ENCODE results near the gene PI4KB. TPM values are rescaled to one million over a fixed set of nuclear protein-coding genes. Genes with fewer than 3 reads are reported as not detected.

Gene PI4KB
- total RNA-seq, 2 experiments from 2014 or later: 38.0 to 50.6 TPM

DNA sequence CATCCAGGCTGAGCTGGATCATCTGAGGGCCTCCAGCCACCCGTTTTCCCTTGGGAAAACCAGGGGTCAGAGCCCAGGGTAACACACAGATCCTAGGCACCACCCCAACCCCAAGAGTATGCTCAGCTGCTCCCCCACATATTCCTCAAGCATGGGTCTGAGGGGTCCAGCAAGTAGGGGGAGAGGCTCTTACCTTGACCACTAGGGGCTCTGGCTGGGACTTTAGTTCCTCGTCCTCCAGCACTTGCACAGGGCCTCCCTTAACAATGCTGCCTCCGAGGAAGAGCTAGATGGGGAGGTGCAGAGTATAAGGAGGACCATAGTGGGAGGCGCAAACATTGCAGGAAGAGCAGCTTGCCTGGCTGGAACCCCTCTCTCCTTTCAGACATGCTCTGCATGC is 37.8 kb upstream of the PI4KB start:
- Histone ChIP-seq H3K27ac (ENCODE audit: low read depth, low read length, poor library complexity, severe bottlenecking) (no peak overlapping the region), H3K4me1 (ENCODE audit: insufficient read depth, low read length, poor library complexity, severe bottlenecking) (peaks cover under 1% of the 10 kb centered on the region), H3K9me2 (ENCODE audit: insufficient read depth, low read length) (no peaks in the 10 kb centered on the region), H3K9me3 (ENCODE audit: low read length) (peaks cover 15% of the 10 kb centered on the region), H3K36me3 (ENCODE audit: insufficient read depth, low read length) (no peaks in the 10 kb centered on the region), H4K20me1 (ENCODE audit: insufficient read depth, low read length) (no peaks in the 10 kb centered on the region), H3K4me3 (ENCODE audit: low read depth, low read length, poor library complexity, severe bottlenecking) (no peak overlapping the region), H2AFZ (ENCODE audit: low read length) (no peak overlapping the region), H3K4me2 (ENCODE audit: low read length) (no peak overlapping the region), H3K79me2 (ENCODE audit: insufficient read depth, low read depth, low read length) (no peaks in the 10 kb centered on the region)
- CTCF ChIA-PET (ENCODE audit: unreplicated experiment): no interaction called here
- POLR2A ChIA-PET: no interaction called here
- no peak for DNase-seq (ENCODE audit: low spot score)
- BruUV-seq (replicated peaks): no TSS peak
- TF ChIP-seq, protein P1, sequence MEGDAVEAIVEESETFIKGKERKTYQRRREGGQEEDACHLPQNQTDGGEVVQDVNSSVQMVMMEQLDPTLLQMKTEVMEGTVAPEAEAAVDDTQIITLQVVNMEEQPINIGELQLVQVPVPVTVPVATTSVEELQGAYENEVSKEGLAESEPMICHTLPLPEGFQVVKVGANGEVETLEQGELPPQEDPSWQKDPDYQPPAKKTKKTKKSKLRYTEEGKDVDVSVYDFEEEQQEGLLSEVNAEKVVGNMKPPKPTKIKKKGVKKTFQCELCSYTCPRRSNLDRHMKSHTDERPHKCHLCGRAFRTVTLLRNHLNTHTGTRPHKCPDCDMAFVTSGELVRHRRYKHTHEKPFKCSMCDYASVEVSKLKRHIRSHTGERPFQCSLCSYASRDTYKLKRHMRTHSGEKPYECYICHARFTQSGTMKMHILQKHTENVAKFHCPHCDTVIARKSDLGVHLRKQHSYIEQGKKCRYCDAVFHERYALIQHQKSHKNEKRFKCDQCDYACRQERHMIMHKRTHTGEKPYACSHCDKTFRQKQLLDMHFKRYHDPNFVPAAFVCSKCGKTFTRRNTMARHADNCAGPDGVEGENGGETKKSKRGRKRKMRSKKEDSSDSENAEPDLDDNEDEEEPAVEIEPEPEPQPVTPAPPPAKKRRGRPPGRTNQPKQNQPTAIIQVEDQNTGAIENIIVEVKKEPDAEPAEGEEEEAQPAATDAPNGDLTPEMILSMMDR (conservative IDR thresholded peaks at IDR 0.05; ENCODE audit: low read length): no peak; the same call in 1 of the 2 replicates
- no peak for TF ChIP-seq EZH2phosphoT487 (IDR thresholded peaks at IDR 0.05; ENCODE audit: borderline replicate concordance, low read depth, low read length)
- intact Hi-C loops (cut with micrococcal nuclease; ENCODE audit: unreplicated experiment): no loop called here

DNA sequence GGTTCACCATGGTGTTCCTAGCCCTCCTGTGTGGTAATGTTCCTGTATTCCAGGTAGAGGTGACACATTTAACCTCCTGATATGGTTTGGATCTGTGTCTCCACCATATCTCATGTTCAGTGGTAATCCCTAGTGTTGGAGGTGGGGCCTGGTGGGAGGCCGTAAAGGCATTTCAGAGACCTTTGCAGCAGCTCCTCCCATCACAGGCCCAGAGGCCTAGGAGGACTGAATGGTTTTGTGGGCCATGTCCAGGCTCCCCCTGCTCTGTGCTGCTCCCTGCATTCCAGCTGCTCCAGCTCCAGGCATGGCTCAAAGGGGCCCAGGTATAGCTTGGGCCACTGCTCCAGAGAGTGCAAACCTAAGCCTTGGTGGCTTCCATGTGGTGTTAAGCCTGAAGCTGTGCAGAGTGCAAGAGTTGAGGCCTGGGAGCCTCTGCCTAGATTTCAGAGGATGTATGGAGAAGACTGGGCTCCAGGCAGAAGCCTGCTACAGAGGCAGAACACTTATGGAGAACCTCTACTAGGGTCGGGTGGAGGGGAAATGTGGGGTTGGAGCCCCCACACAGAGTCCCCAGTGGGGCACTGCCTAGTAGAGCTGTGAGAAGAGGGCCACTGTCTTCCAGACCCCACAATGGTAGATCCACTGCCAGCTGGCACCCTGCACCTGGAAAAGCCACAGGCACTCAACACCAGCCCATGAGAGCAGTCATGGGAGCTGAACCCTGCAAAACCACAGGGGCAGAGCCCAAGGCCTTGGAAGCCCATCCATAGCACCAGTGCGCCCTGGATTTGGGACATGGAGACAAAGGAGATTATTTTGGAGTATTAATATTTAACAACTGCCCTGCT is 35.3 kb upstream of the PI4KB start:
- H3K4me2 ChIP-seq (ENCODE audit: low read length): no peak overlapping the region
- H3K27ac ChIP-seq (ENCODE audit: low read depth, low read length, poor library complexity, severe bottlenecking): no peak overlapping the region
- no peak overlapping the region for H3K4me3 ChIP-seq (ENCODE audit: low read depth, low read length, poor library complexity, severe bottlenecking)
- H3K9me3 ChIP-seq (ENCODE audit: low read length): peaks cover 15% of the 10 kb centered on the region
- no peaks in the 10 kb centered on the region for H3K4me1 ChIP-seq (ENCODE audit: insufficient read depth, low read length, poor library complexity, severe bottlenecking)
- BruUV-seq (replicated peaks): no TSS peak
- no peak for DNase-seq (ENCODE audit: low spot score)
- H3K36me3 ChIP-seq (ENCODE audit: insufficient read depth, low read length): no peaks in the 10 kb centered on the region
- no peaks in the 10 kb centered on the region for H3K79me2 ChIP-seq (ENCODE audit: insufficient read depth, low read depth, low read length)
- no peak overlapping the region for H2AFZ ChIP-seq (ENCODE audit: low read length)
- no peaks in the 10 kb centered on the region for H3K9me2 ChIP-seq (ENCODE audit: insufficient read depth, low read length)
- ChIA-PET POLR2A (no interaction called here), CTCF (ENCODE audit: unreplicated experiment) (no interaction called here)
- intact Hi-C loops (cut with micrococcal nuclease; ENCODE audit: unreplicated experiment): no loop called here
- H4K20me1 ChIP-seq (ENCODE audit: insufficient read depth, low read length): no peaks in the 10 kb centered on the region
- no peak for TF ChIP-seq EZH2phosphoT487 (IDR thresholded peaks at IDR 0.05; ENCODE audit: borderline replicate concordance, low read depth, low read length)
- TF ChIP-seq, protein P1 (conservative IDR thresholded peaks at IDR 0.05; ENCODE audit: low read length): no peak

DNA sequence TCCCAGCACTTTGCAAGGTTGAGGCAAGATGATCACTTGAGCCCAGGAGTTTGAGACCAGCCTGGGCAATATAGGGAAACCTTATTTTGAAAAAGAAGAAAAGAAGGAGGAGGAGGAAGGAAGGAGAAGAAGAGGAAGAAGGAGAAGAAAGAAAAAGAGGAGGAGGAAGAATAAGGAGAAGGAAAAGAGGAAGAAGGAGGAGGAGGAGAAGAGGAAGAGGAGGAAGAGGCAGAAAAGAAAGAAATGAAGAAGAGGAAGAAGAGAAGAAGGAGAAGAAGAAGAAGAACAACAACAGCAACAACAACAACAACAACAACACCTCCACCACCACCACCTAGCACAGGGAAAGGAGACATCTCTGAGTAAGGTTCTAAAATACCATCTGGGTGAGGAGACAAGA is 34.7 kb upstream of the PI4KB start:
- Histone ChIP-seq H2AFZ (ENCODE audit: low read length) (no peak overlapping the region), H3K4me1 (ENCODE audit: insufficient read depth, low read length, poor library complexity, severe bottlenecking) (no peaks in the 10 kb centered on the region), H3K79me2 (ENCODE audit: insufficient read depth, low read depth, low read length) (no peaks in the 10 kb centered on the region), H3K9me3 (ENCODE audit: low read length) (peaks cover 15% of the 10 kb centered on the region), H3K4me2 (ENCODE audit: low read length) (no peak overlapping the region), H3K9me2 (ENCODE audit: insufficient read depth, low read length) (no peaks in the 10 kb centered on the region), H3K4me3 (ENCODE audit: low read depth, low read length, poor library complexity, severe bottlenecking) (no peak overlapping the region), H3K36me3 (ENCODE audit: insufficient read depth, low read length) (no peaks in the 10 kb centered on the region), H3K27ac (ENCODE audit: low read depth, low read length, poor library complexity, severe bottlenecking) (no peak overlapping the region), H4K20me1 (ENCODE audit: insufficient read depth, low read length) (no peaks in the 10 kb centered on the region)
- CTCF ChIA-PET (ENCODE audit: unreplicated experiment): no interaction called here
- POLR2A ChIA-PET: no interaction called here
- TF ChIP-seq, protein P1 (conservative IDR thresholded peaks at IDR 0.05; ENCODE audit: low read length): no peak
- no peak for TF ChIP-seq EZH2phosphoT487 (IDR thresholded peaks at IDR 0.05; ENCODE audit: borderline replicate concordance, low read depth, low read length)
- no peak for DNase-seq (ENCODE audit: low spot score)
- intact Hi-C loops (cut with micrococcal nuclease; ENCODE audit: unreplicated experiment): no loop called here
- BruUV-seq (replicated peaks): no TSS peak
